Frontal cortex (tissue), 4 donors: Measurements from ENCODE around the gene PRKCZ. TPM values are rescaled to one million over a fixed set of nuclear protein-coding genes. Genes with fewer than 3 reads are reported as not detected.
A peak's percentile ranks its signal among the peaks of the same experiment; 100 is the strongest.

Experiments
- DNase-seq, 2 donors: peaks; one replicate each; pipeline ENCODE4 v3.0.0; 2012; ENCODE audit warnings: low spot score in 2 of 2
- FAIRE-seq: peaks from 2 replicates; lab custom pipeline; 2012; peaks lifted over from hg19 to GRCh38; lab: Jason Lieb, UNC
- total RNA-seq: library from RNA; depleted of rRNA; stranded (reverse); fragments of >200 nt; gene quantifications from one replicate; pipeline ENCODE4 v1.2.3, GENCODE V29; 2014
- donor health status: control.
- donor health status: control.
- donor health status: control.

Gene PRKCZ
- total RNA-seq, 1 donor from 2014 or later, result 58.7 TPM

GRCh38 chr1:2059290-2059953 is 9.2 kb downstream of the PRKCZ start:
- DNase-seq (no peak), FAIRE-seq (no peak)

GRCh38 chr1:2060072-2060471 is 9.9 kb downstream of the PRKCZ start:
- DNase-seq (no peak), FAIRE-seq (no peak)

GRCh38 chr1:2060535-2060934 is 10.3 kb downstream of the PRKCZ start:
- no peak for DNase-seq
- FAIRE-seq, result no peak

GRCh38 chr1:2061065-2061778 is 11.0 kb downstream of the PRKCZ start:
- DNase-seq, result no peak
- no peak for FAIRE-seq

GRCh38 chr1:2065699-2066098 is 15.5 kb downstream of the PRKCZ start:
- no peak for DNase-seq
- no peak for FAIRE-seq

GRCh38 chr1:2067393-2067792 is 17.2 kb downstream of the PRKCZ start:
- DNase-seq (no peak), FAIRE-seq (no peak)

- no peak for FAIRE-seq
- DNase-seq, result no peak
Measured at GRCh38 chr1:2067981-2068380, 17.8 kb downstream of the PRKCZ start.

GRCh38 chr1:2068951-2069350 is 18.7 kb downstream of the PRKCZ start:
- DNase-seq, result no peak

GRCh38 chr1:2070016-2070415 is 19.8 kb downstream of the PRKCZ start:
- no peak for DNase-seq
- no peak for FAIRE-seq

More at GRCh38 chr1:2068951-2069350, 18.7 kb downstream of the PRKCZ start:
- no peak for FAIRE-seq

GRCh38 chr1:2070800-2071530 is 20.8 kb downstream of the PRKCZ start:
- FAIRE-seq (no peak), DNase-seq (no peak)

GRCh38 chr1:2072109-2072806 is 22.0 kb downstream of the PRKCZ start:
- DNase-seq (no peak), FAIRE-seq (no peak)

- no peak for FAIRE-seq
Measured at GRCh38 chr1:2072891-2073290, 22.7 kb downstream of the PRKCZ start.

GRCh38 chr1:2073382-2074230 is 23.4 kb downstream of the PRKCZ start:
- FAIRE-seq (no peak), DNase-seq (peak; percentile 92 to 94)

More at GRCh38 chr1:2072891-2073290, 22.7 kb downstream of the PRKCZ start:
- DNase-seq, result no peak

GRCh38 chr1:2074396-2074795 is 24.2 kb downstream of the PRKCZ start:
- no peak for DNase-seq

GRCh38 chr1:2074944-2075740 is 24.9 kb downstream of the PRKCZ start:
- DNase-seq (peak; percentile 72 to 77), FAIRE-seq (no peak)

More at GRCh38 chr1:2074396-2074795, 24.2 kb downstream of the PRKCZ start:
- FAIRE-seq, result no peak

GRCh38 chr1:2076826-2077225 is 26.6 kb downstream of the PRKCZ start:
- FAIRE-seq (no peak), DNase-seq (no peak)

- FAIRE-seq (no peak), DNase-seq (no peak)
Measured at GRCh38 chr1:2078170-2078569, 28.0 kb downstream of the PRKCZ start.

- DNase-seq (no peak), FAIRE-seq (no peak)
Measured at GRCh38 chr1:2079396-2080085, 29.3 kb downstream of the PRKCZ start.
